HepG2 (cell line): ENCODE measurements around the gene FAM171A2. TPM values are rescaled to one million over a fixed set of nuclear protein-coding genes. Genes with fewer than 3 reads are reported as not detected.

Source experiments
- BCLAF1 ChIP-seq: fragments of 450-650 bp; IDR thresholded peaks from 2 replicates; pipeline ENCODE4 v1.6.1; 2017; ENCODE audit warnings: mild to moderate bottlenecking
- HES4 ChIP-seq: sonication (generic); formaldehyde crosslinking; IDR thresholded peaks from 2 replicates; pipeline ENCODE4 v1.9.0; 2021; ENCODE audit warnings: mild to moderate bottlenecking, missing genetic modification reagents, borderline replicate concordance
- HNF4G ChIP-seq, 2 experiments: sonication (generic) in 1 of 2; formaldehyde crosslinking in 1 of 2; IDR thresholded peaks; 2 replicates each; pipeline versions ENCODE4 v1.4.0 to v1.6.1; 2011 to 2020; ENCODE audit warnings: borderline replicate concordance in 2 of 2, low read depth in 2 of 2, mild to moderate bottlenecking in 2 of 2, low read length in 1 of 2, missing genetic modification reagents in 1 of 2, moderate library complexity in 1 of 2
- MXD1 ChIP-seq: sonication (generic); formaldehyde crosslinking; IDR thresholded peaks from 2 replicates; pipeline ENCODE4 v1.4.0; 2020; ENCODE audit warnings: mild to moderate bottlenecking, missing genetic modification reagents
- NFYC ChIP-seq: IDR thresholded peaks from 2 replicates; pipeline ENCODE4 v1.6.1; 2016; ENCODE audit warnings: missing genetic modification reagents, missing compliant biosample characterization
- SAFB2 ChIP-seq: sonication (generic); formaldehyde crosslinking; IDR thresholded peaks from 2 replicates; pipeline ENCODE4 v1.5.1; 2020; ENCODE audit warnings: missing genetic modification reagents, low read depth, mild to moderate bottlenecking, borderline replicate concordance
- SP4 ChIP-seq: sonication (generic); formaldehyde crosslinking; IDR thresholded peaks from 2 replicates; pipeline ENCODE4 v1.8.1; 2023; ENCODE audit warnings: mild to moderate bottlenecking, missing genetic modification reagents
- THRA ChIP-seq: sonication (generic); formaldehyde crosslinking; IDR thresholded peaks from 2 replicates; pipeline ENCODE4 v1.4.0; 2020; ENCODE audit warnings: missing genetic modification reagents, borderline replicate concordance
- WIZ ChIP-seq: sonication (generic); formaldehyde crosslinking; IDR thresholded peaks from 2 replicates; pipeline ENCODE4 v1.5.1; 2020; ENCODE audit warnings: mild to moderate bottlenecking, missing genetic modification reagents
- ZBTB33 ChIP-seq: sonication (generic); formaldehyde crosslinking; IDR thresholded peaks from 2 replicates; pipeline ENCODE4 v1.4.0; 2020; ENCODE audit warnings: missing genetic modification reagents
- ZNF263 ChIP-seq: sonication (generic); formaldehyde crosslinking; IDR thresholded peaks from 2 replicates; pipeline ENCODE4 v1.4.0; 2020; ENCODE audit warnings: missing genetic modification reagents
- ZNF687 ChIP-seq: sonication (generic); formaldehyde crosslinking; IDR thresholded peaks from 2 replicates; pipeline ENCODE4 v1.5.1; 2020; ENCODE audit warnings: mild to moderate bottlenecking, missing genetic modification reagents, moderate library complexity
- ZNF891 ChIP-seq: sonication (generic); formaldehyde crosslinking; IDR thresholded peaks from 2 replicates; pipeline ENCODE4 v1.5.0; 2020; ENCODE audit warnings: mild to moderate bottlenecking, missing genetic modification reagents
- polyA plus RNA-seq, 8 experiments: library from polyadenylated mRNA; depleted of rRNA in 3 of 8; stranded (reverse) in 7 of 8; unstranded in 1 of 8; fragments of >200 nt; fragmentation: Illumina TruSeq in 4 of 8; extraction: Trizol in 4 of 8; gene quantifications; 2 replicates each; pipeline versions ENCODE4 v1.2.1 to v1.2.3, GENCODE V29; 2011 to 2016; ENCODE audit warnings: low read depth in 4 of 8, missing spikeins in 1 of 8, mixed read lengths in 1 of 8; ENCODE audit not compliant: insufficient read depth in 1 of 8
- total RNA-seq, 5 experiments: library from RNA; depleted of rRNA; stranded (reverse); fragments of >200 nt; fragmentation: Illumina TruSeq; extraction: Trizol; gene quantifications; 2 replicates each; pipeline ENCODE4 v1.2.3, GENCODE V29; 2016; ENCODE audit warnings: low read depth in 1 of 5

The FAM171A2 gene
- total and polyA plus RNA-seq, 2 of the 13 experiments (the other 11 are each of a cell fraction or from before 2014, with no cell fraction given): 1.8 to 3.6 TPM

- TF ChIP-seq ZNF891 (CRISPR knock-in tag) (peak; percentile 48; the same call in 1 of the 2 replicates), THRA (CRISPR knock-in tag) (no peak), BCLAF1 (no peak), SP4 (CRISPR knock-in tag) (0 out of 2 replicates have a peak, but pooled peaks have one; percentile 22), ZNF263 (CRISPR knock-in tag) (peak; percentile 88), SAFB2 (CRISPR knock-in tag) (0 out of 2 replicates have a peak, but pooled peaks have one; percentile 23), HES4 (CRISPR knock-in tag) (peak; percentile 60; the same call in 1 of the 2 replicates), HNF4G (IDR thresholded peaks at IDR 0.05; ENCODE audit: borderline replicate concordance, low read depth, low read length) (no peak), HNF4G (CRISPR knock-in tag; IDR thresholded peaks at IDR 0.05; ENCODE audit: borderline replicate concordance, low read depth) (no peak), ZBTB33 (CRISPR knock-in tag) (no peak), MXD1 (CRISPR knock-in tag) (peak; percentile 43; the same call in 1 of the 2 replicates), NFYC (CRISPR knock-in tag) (no peak), WIZ (CRISPR knock-in tag) (0 out of 2 replicates have a peak, but pooled peaks have one; percentile 14), ZNF687 (CRISPR knock-in tag) (peak; percentile 40; the same call in 1 of the 2 replicates)
Measured at GRCh38 chr17:44375196-44376017, 11.8 kb upstream of the FAM171A2 start (continued).
